ENCODE results near the gene UTP18.

- TF ChIP-seq, protein P1, sequence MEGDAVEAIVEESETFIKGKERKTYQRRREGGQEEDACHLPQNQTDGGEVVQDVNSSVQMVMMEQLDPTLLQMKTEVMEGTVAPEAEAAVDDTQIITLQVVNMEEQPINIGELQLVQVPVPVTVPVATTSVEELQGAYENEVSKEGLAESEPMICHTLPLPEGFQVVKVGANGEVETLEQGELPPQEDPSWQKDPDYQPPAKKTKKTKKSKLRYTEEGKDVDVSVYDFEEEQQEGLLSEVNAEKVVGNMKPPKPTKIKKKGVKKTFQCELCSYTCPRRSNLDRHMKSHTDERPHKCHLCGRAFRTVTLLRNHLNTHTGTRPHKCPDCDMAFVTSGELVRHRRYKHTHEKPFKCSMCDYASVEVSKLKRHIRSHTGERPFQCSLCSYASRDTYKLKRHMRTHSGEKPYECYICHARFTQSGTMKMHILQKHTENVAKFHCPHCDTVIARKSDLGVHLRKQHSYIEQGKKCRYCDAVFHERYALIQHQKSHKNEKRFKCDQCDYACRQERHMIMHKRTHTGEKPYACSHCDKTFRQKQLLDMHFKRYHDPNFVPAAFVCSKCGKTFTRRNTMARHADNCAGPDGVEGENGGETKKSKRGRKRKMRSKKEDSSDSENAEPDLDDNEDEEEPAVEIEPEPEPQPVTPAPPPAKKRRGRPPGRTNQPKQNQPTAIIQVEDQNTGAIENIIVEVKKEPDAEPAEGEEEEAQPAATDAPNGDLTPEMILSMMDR (conservative IDR thresholded peaks at IDR 0.05): no peak
- TF ChIP-seq ZFX (IDR thresholded peaks at IDR 0.05): no peak
Observed at GRCh38 chr17:51230306-51230705, 30.0 kb upstream of the UTP18 start.

Data from C4-2B (cell line).